ENCODE measurements around the gene SLC2A5.

GRCh38 chr1:9059891-9060744 lies 9.3 kb downstream of the SLC2A5 start:
- TF ChIP-seq CTCF (IDR thresholded peaks at IDR 0.05) (no peak), POLR2A (IDR thresholded peaks at IDR 0.05) (no peak)
